ENCODE data around the gene RBMS3.
"Not testable (repeated sequence)": the region's sequence is repeated elsewhere in the genome, so short reads cannot be mapped to it uniquely, and the experiment has no call there.

RBMS3 gene

GRCh38 chr3:29337565-29337964 is 56.7 kb downstream of the RBMS3 start:
- in situ Hi-C loops (cut with HindIII; ENCODE audit: low sequenced_read_pairs), result loop anchor here (5.0 kb wide), 1 partner anchor 50 kb away; no protein-coding TSS in a partner anchor

GRCh38 chr3:29338377-29338776 is 57.5 kb downstream of the RBMS3 start:
- in situ Hi-C loops (cut with HindIII; ENCODE audit: low sequenced_read_pairs), result loop anchor here (5.0 kb wide), 1 partner anchor 51 kb away; no protein-coding TSS in a partner anchor

- in situ Hi-C loops (cut with HindIII; ENCODE audit: low sequenced_read_pairs), result loop anchor here (5.0 kb wide), 1 partner anchor 52 kb away; no protein-coding TSS in a partner anchor
These were observed 58.4 kb downstream of the RBMS3 start for GRCh38 chr3:29339016-29339833.

- in situ Hi-C loops (cut with HindIII; ENCODE audit: low sequenced_read_pairs), result no loop called here
These were observed 63.3 kb downstream of the RBMS3 start for GRCh38 chr3:29344154-29344553.

- in situ Hi-C loops (cut with HindIII; ENCODE audit: low sequenced_read_pairs), result no loop called here
These were observed 64.1 kb downstream of the RBMS3 start for GRCh38 chr3:29344935-29345334.

GRCh38 chr3:29345516-29346300 is 64.8 kb downstream of the RBMS3 start:
- in situ Hi-C loops (cut with HindIII; ENCODE audit: low sequenced_read_pairs), result no loop called here

GRCh38 chr3:29346828-29347227 is 66.0 kb downstream of the RBMS3 start:
- in situ Hi-C loops (cut with HindIII; ENCODE audit: low sequenced_read_pairs), result no loop called here

- in situ Hi-C loops (cut with HindIII; ENCODE audit: low sequenced_read_pairs), result no loop called here
These were observed 66.5 kb downstream of the RBMS3 start for GRCh38 chr3:29347412-29347811.

- in situ Hi-C loops (cut with HindIII; ENCODE audit: low sequenced_read_pairs), result no loop called here
These were observed 67.4 kb downstream of the RBMS3 start for GRCh38 chr3:29348316-29348715.

- in situ Hi-C loops (cut with HindIII; ENCODE audit: low sequenced_read_pairs), result no loop called here
These were observed 68.2 kb downstream of the RBMS3 start for GRCh38 chr3:29349049-29349448.

- in situ Hi-C loops (cut with HindIII; ENCODE audit: low sequenced_read_pairs), result no loop called here
These were observed 72.9 kb downstream of the RBMS3 start for GRCh38 chr3:29353807-29354206.

- in situ Hi-C loops (cut with HindIII; ENCODE audit: low sequenced_read_pairs), result no loop called here
These were observed 74.0 kb downstream of the RBMS3 start for GRCh38 chr3:29354894-29355293.

- in situ Hi-C loops (cut with HindIII; ENCODE audit: low sequenced_read_pairs), result no loop called here
These were observed 75.2 kb downstream of the RBMS3 start for GRCh38 chr3:29356062-29356461.

- in situ Hi-C loops (cut with HindIII; ENCODE audit: low sequenced_read_pairs), result not testable (repeated sequence)
These were observed 79.4 kb downstream of the RBMS3 start for GRCh38 chr3:29360289-29360688.

GRCh38 chr3:29363110-29363509 is 82.2 kb downstream of the RBMS3 start:
- in situ Hi-C loops (cut with HindIII; ENCODE audit: low sequenced_read_pairs), result no loop called here

- in situ Hi-C loops (cut with HindIII; ENCODE audit: low sequenced_read_pairs), result no loop called here
These were observed 89.2 kb downstream of the RBMS3 start for GRCh38 chr3:29370021-29370420.

GRCh38 chr3:29370476-29371420 is 89.9 kb downstream of the RBMS3 start:
- in situ Hi-C loops (cut with HindIII; ENCODE audit: low sequenced_read_pairs), result no loop called here

- in situ Hi-C loops (cut with HindIII; ENCODE audit: low sequenced_read_pairs), result no loop called here
These were observed 92.3 kb downstream of the RBMS3 start for GRCh38 chr3:29373131-29373680.

- in situ Hi-C loops (cut with HindIII; ENCODE audit: low sequenced_read_pairs), result no loop called here
These were observed 93.4 kb downstream of the RBMS3 start for GRCh38 chr3:29374226-29374625.

- in situ Hi-C loops (cut with HindIII; ENCODE audit: low sequenced_read_pairs), result no loop called here
These were observed 98.2 kb downstream of the RBMS3 start for GRCh38 chr3:29379097-29379496.
